Anterior cingulate cortex (tissue), 58 donors: Measurements from ENCODE around the gene MYCBP2.
A peak's percentile ranks its signal among the peaks of the same experiment; 100 is the strongest.

Experiments
- DNase-seq, 58 donors: peaks; one replicate each; lab custom pipeline; 2025; lab: John Stamatoyannopoulos, UW

Gene MYCBP2

GRCh38 chr13:77124423-77124822, 202.5 kb downstream of the MYCBP2 start:
- no peak for DNase-seq

- no peak for DNase-seq
Measured at GRCh38 chr13:77118134-77118533, 208.8 kb downstream of the MYCBP2 start.

- DNase-seq, result no peak
Measured at GRCh38 chr13:77114271-77114670, 212.6 kb downstream of the MYCBP2 start.

- no peak for DNase-seq
Measured at GRCh38 chr13:77113496-77113895, 213.4 kb downstream of the MYCBP2 start.

- no peak for DNase-seq
Measured at GRCh38 chr13:77105051-77105450, 221.8 kb downstream of the MYCBP2 start.

- DNase-seq, result no peak
Measured at GRCh38 chr13:77099415-77099814, 227.5 kb downstream of the MYCBP2 start.

GRCh38 chr13:77095288-77095687, 231.6 kb downstream of the MYCBP2 start:
- no peak for DNase-seq

- no peak for DNase-seq
Measured at GRCh38 chr13:77094773-77095172, 232.1 kb downstream of the MYCBP2 start.

GRCh38 chr13:77093735-77094134, 233.2 kb downstream of the MYCBP2 start:
- no peak for DNase-seq

GRCh38 chr13:77084755-77085154, 242.1 kb downstream of the MYCBP2 start:
- DNase-seq, result peak in 2 of 58 donors; percentile 1 to 11

GRCh38 chr13:77079902-77080413, 246.9 kb downstream of the MYCBP2 start:
- peak in 2 of 58 donors; percentile 2 to 14 for DNase-seq

- no peak for DNase-seq
Measured at GRCh38 chr13:77067519-77067918, 259.4 kb downstream of the MYCBP2 start.

- no peak for DNase-seq
Measured at GRCh38 chr13:77065461-77066147, 261.3 kb downstream of the MYCBP2 start.

- no peak for DNase-seq
Measured at GRCh38 chr13:77062097-77062496, 264.8 kb downstream of the MYCBP2 start.

- no peak for DNase-seq
Measured at GRCh38 chr13:77061362-77061761, 265.5 kb downstream of the MYCBP2 start.

- DNase-seq, result no peak
Measured at GRCh38 chr13:77056886-77057285, 270.0 kb downstream of the MYCBP2 start.

GRCh38 chr13:77056382-77056781, 270.5 kb downstream of the MYCBP2 start:
- no peak for DNase-seq

- DNase-seq, result no peak
Measured at GRCh38 chr13:77055158-77055557, 271.7 kb downstream of the MYCBP2 start.

GRCh38 chr13:77053192-77053591, 273.7 kb downstream of the MYCBP2 start:
- no peak for DNase-seq

- no peak for DNase-seq
Measured at GRCh38 chr13:77048681-77049080, 278.2 kb downstream of the MYCBP2 start.

GRCh38 chr13:77047649-77048343, 279.1 kb downstream of the MYCBP2 start:
- DNase-seq, result no peak
